ENCODE measurements around the gene SAMD4A. TPM values are rescaled to one million over a fixed set of nuclear protein-coding genes. Genes with fewer than 3 reads are reported as not detected.

SAMD4A gene
- total RNA-seq, 1 experiment from 2014 or later: 9.6 TPM

- H3K23ac ChIP-seq (ENCODE audit: insufficient read length, low read depth, low read length): no peak overlapping the region
- H2BK120ac ChIP-seq (ENCODE audit: low read depth, low read length, poor library complexity, severe bottlenecking): no peak overlapping the region
- no peak overlapping the region for H4K8ac ChIP-seq (replicated peaks; ENCODE audit: insufficient read length, low read depth, low read length)
- no peaks in the 10 kb centered on the region for H3K79me2 ChIP-seq (ENCODE audit: insufficient read depth, low read length)
- H3K4ac ChIP-seq (ENCODE audit: low read depth, low read length): no peak overlapping the region
- Mint-ChIP-seq H3K36me3 (ENCODE audit: insufficient read depth in 1 of 3, low read depth in 3 of 3) (no peaks in the 10 kb centered on the region), H3K4me1 (no peaks in the 10 kb centered on the region), H3K27me3 (ENCODE audit: low read depth) (peaks cover 6% of the 10 kb centered on the region), H3K4me3 (no peak overlapping the region), H3K9me3 (peaks cover 13 to 19% of the 10 kb centered on the region in 2 experiments; a peak in 4 of 5 replicates), H3K27ac (no peak overlapping the region)
- TF ChIP-seq CTCF (conservative IDR thresholded peaks at IDR 0.05): no peak
- no peaks in the 10 kb centered on the region for H3K27me3 ChIP-seq (ENCODE audit: insufficient read depth, low read length)
- no peak overlapping the region for H2BK15ac ChIP-seq (ENCODE audit: low read depth, low read length)
- H3K23me2 ChIP-seq (ENCODE audit: insufficient read length, low read depth, low read length, poor library complexity, severe bottlenecking): no peaks in the 10 kb centered on the region
- WGBS (ENCODE audit: extremely low coverage, insufficient read length, low lambda C conversion rate): no CpG with 5 or more reads among the region's 2 CpGs
- no peaks in the 10 kb centered on the region for H3K79me1 ChIP-seq (ENCODE audit: insufficient read depth, low read depth, low read length, poor library complexity, severe bottlenecking)
- no peak overlapping the region for H3K14ac ChIP-seq (ENCODE audit: insufficient read depth, low read length)
- no peak overlapping the region for H4K5ac ChIP-seq (ENCODE audit: insufficient read length, low read depth, low read length)
- no peak overlapping the region for H2BK12ac ChIP-seq (ENCODE audit: insufficient read length, low read depth, low read length)
- H3K9ac ChIP-seq (ENCODE audit: extremely low read depth, insufficient read length, low read length): no peak overlapping the region
- H3T11ph ChIP-seq (ENCODE audit: low read length): no peak overlapping the region
- H2BK20ac ChIP-seq (ENCODE audit: low read depth, low read length, poor library complexity, severe bottlenecking): no peak overlapping the region
- H3K27ac ChIP-seq (ENCODE audit: insufficient read length, low read depth, low read length): no peak overlapping the region
- H2AFZ ChIP-seq (ENCODE audit: low read length): no peak overlapping the region
- no peaks in the 10 kb centered on the region for H4K20me1 ChIP-seq (ENCODE audit: control insufficient read depth, insufficient read depth, insufficient read length)
- no peak overlapping the region for H3K56ac ChIP-seq (ENCODE audit: insufficient read length, low read depth, low read length)
- DNase-seq: no peak
- H2AK5ac ChIP-seq (ENCODE audit: insufficient read length, low read length): no peak overlapping the region
- H3K4me1 ChIP-seq (ENCODE audit: insufficient read depth, low read length): no peaks in the 10 kb centered on the region
- H2BK5ac ChIP-seq (ENCODE audit: insufficient read length, low read length): no peak overlapping the region
- H3K9me3 ChIP-seq (ENCODE audit: control insufficient read depth, low read depth, low read length): no peaks in the 10 kb centered on the region
- H3K4me2 ChIP-seq (ENCODE audit: insufficient read depth, insufficient read length, low read length): no peak overlapping the region
- H4K91ac ChIP-seq (ENCODE audit: insufficient read length, low read depth, low read length): no peak overlapping the region
- H3K18ac ChIP-seq (ENCODE audit: insufficient read length, low read depth, low read length): no peak overlapping the region
Measured at GRCh38 chr14:54823757-54824549, 257.0 kb downstream of the SAMD4A start.
